HepG2 (cell line): ENCODE results near the gene MIA. TPM values are rescaled to one million over a fixed set of nuclear protein-coding genes. Genes with fewer than 3 reads are reported as not detected.

Source experiments
- GPBP1L1 ChIP-seq: sonication (generic); formaldehyde crosslinking; IDR thresholded peaks from 2 replicates; pipeline ENCODE4 v1.5.0; 2020; ENCODE audit warnings: mild to moderate bottlenecking, missing genetic modification reagents
- MAX ChIP-seq: IDR thresholded peaks from 2 replicates; pipeline ENCODE4 v1.6.1; 2012; ENCODE audit warnings: inconsistent platforms
- MXI1 ChIP-seq: IDR thresholded peaks from 3 replicates; pipeline ENCODE4 v1.6.1; 2012; ENCODE audit warnings: low read depth, low read length, inconsistent platforms, borderline replicate concordance
- NFKB2 ChIP-seq: sonication (generic); formaldehyde crosslinking; IDR thresholded peaks from 2 replicates; pipeline ENCODE4 v1.4.0; 2020; ENCODE audit warnings: missing genetic modification reagents, borderline replicate concordance
- NFRKB ChIP-seq: fragments of 450-650 bp; IDR thresholded peaks from 2 replicates; pipeline ENCODE4 v1.6.1; 2017
- RAD21 ChIP-seq: fragments of 450-650 bp; formaldehyde crosslinking; IDR thresholded peaks from 2 replicates; pipeline ENCODE4 v1.5.0; 2020; ENCODE audit warnings: mild to moderate bottlenecking
- REST ChIP-seq, 2 experiments: IDR thresholded peaks; 2 replicates each; pipeline ENCODE4 v1.6.1; 2011 to 2012; ENCODE audit warnings: low read length in 2 of 2, borderline replicate concordance in 1 of 2, low read depth in 1 of 2, mild to moderate bottlenecking in 1 of 2, moderate library complexity in 1 of 2
- RFXANK ChIP-seq: IDR thresholded peaks from 2 replicates; pipeline ENCODE4 v1.6.1; 2016
- SMC3 ChIP-seq: IDR thresholded peaks from 2 replicates; pipeline ENCODE4 v1.6.1; 2011; ENCODE audit warnings: low read length, improper control_type of control experiment
- STAG1 ChIP-seq: sonication (generic); formaldehyde crosslinking; IDR thresholded peaks from 2 replicates; pipeline ENCODE4 v1.4.0; 2020; ENCODE audit warnings: missing genetic modification reagents
- ZBTB37 ChIP-seq: sonication (generic); formaldehyde crosslinking; IDR thresholded peaks from 2 replicates; pipeline ENCODE4 v1.4.0; 2020; ENCODE audit warnings: mild to moderate bottlenecking, missing genetic modification reagents
- ZFP91 ChIP-seq: sonication (generic); formaldehyde crosslinking; IDR thresholded peaks from 2 replicates; pipeline ENCODE4 v1.9.0; 2022; ENCODE audit warnings: missing genetic modification reagents, mild to moderate bottlenecking, borderline replicate concordance
- ZNF512 ChIP-seq: sonication (generic); formaldehyde crosslinking; IDR thresholded peaks from 2 replicates; pipeline ENCODE4 v1.4.0; 2020; ENCODE audit warnings: mild to moderate bottlenecking, missing genetic modification reagents
- ZNF574 ChIP-seq: sonication (generic); formaldehyde crosslinking; IDR thresholded peaks from 2 replicates; pipeline ENCODE4 v1.4.0; 2020; ENCODE audit warnings: missing genetic modification reagents
- ZNF740 ChIP-seq: sonication (generic); formaldehyde crosslinking; IDR thresholded peaks from 2 replicates; pipeline ENCODE4 v1.4.0; 2020; ENCODE audit warnings: missing genetic modification reagents
- polyA plus RNA-seq, 8 experiments: library from polyadenylated mRNA; depleted of rRNA in 3 of 8; stranded (reverse) in 7 of 8; unstranded in 1 of 8; fragments of >200 nt; fragmentation: Illumina TruSeq in 4 of 8; extraction: Trizol in 4 of 8; gene quantifications; 2 replicates each; pipeline versions ENCODE4 v1.2.1 to v1.2.3, GENCODE V29; 2011 to 2016; ENCODE audit warnings: low read depth in 4 of 8, missing spikeins in 1 of 8, mixed read lengths in 1 of 8; ENCODE audit not compliant: insufficient read depth in 1 of 8
- total RNA-seq, 5 experiments: library from RNA; depleted of rRNA; stranded (reverse); fragments of >200 nt; fragmentation: Illumina TruSeq; extraction: Trizol; gene quantifications; 2 replicates each; pipeline ENCODE4 v1.2.3, GENCODE V29; 2016; ENCODE audit warnings: low read depth in 1 of 5

Gene MIA
- total and polyA plus RNA-seq, 2 of the 13 experiments (the other 11 are each of a cell fraction or from before 2014, with no cell fraction given), result 0.61 TPM; not detected in 1

GRCh38 chr19:40806423-40807146 lies 31.3 kb downstream of the MIA start (continued):
- TF ChIP-seq REST (IDR thresholded peaks at IDR 0.05; ENCODE audit: borderline replicate concordance in 1 of 2, low read depth in 1 of 2, low read length in 2 of 2), result no peak
- TF ChIP-seq ZBTB37 (CRISPR knock-in tag), result no peak
- TF ChIP-seq MXI1, result 0 out of 3 replicates have a peak, but pooled peaks have one; percentile 14
- no peak for TF ChIP-seq NFKB2
- TF ChIP-seq ZNF512 (CRISPR knock-in tag), result no peak
- peak; percentile 49; the same call in 1 of the 2 replicates for TF ChIP-seq ZFP91
- no peak for TF ChIP-seq NFRKB
- no peak for TF ChIP-seq GPBP1L1 (CRISPR knock-in tag)
- peak; percentile 74 for TF ChIP-seq RAD21 (CRISPR knock-in tag)
- TF ChIP-seq STAG1 (CRISPR knock-in tag), result peak; percentile 63
- no peak for TF ChIP-seq RFXANK
- TF ChIP-seq ZNF740, result no peak
- peak; percentile 40; the same call in 1 of the 2 replicates for TF ChIP-seq MAX
- TF ChIP-seq SMC3, result peak; percentile 32; the same call in 1 of the 2 replicates
- TF ChIP-seq ZNF574 (CRISPR knock-in tag), result 0 out of 2 replicates have a peak, but pooled peaks have one; percentile 22
